SK-N-SH (cell line): ENCODE data around the gene ALDH5A1.

Source experiments
- CTCF ChIP-seq: fragments of 200-600 bp; sonication (generic); IDR thresholded peaks from 2 replicates; pipeline ENCODE4 v1.6.1; 2017; ENCODE audit warnings: antibody characterized with exemption, mild to moderate bottlenecking, moderate library complexity
- EZH2phosphoT487 ChIP-seq: fragments of 200-600 bp; sonication (generic); IDR thresholded peaks from 2 replicates; pipeline ENCODE4 v1.6.1; 2017; ENCODE audit warnings: low read depth, mixed run types, mild to moderate bottlenecking, antibody characterized with exemption, moderate library complexity, borderline replicate concordance
- MAX ChIP-seq: IDR thresholded peaks from 2 replicates; pipeline ENCODE4 v1.4.0; 2012; ENCODE audit warnings: low read depth
- NFIC ChIP-seq: IDR thresholded peaks from 2 replicates; pipeline ENCODE4 v1.4.0; 2012; ENCODE audit warnings: borderline replicate concordance
- RAD21 ChIP-seq: IDR thresholded peaks from 2 replicates; pipeline ENCODE4 v1.6.1; 2012; ENCODE audit warnings: mild to moderate bottlenecking, low read length
- RCOR1 ChIP-seq: fragments of 150-350 bp; IDR thresholded peaks from 2 replicates; pipeline ENCODE4 v1.6.1; 2017; ENCODE audit warnings: antibody characterized with exemption, low read length
- RFX5 ChIP-seq: IDR thresholded peaks from 2 replicates; pipeline ENCODE4 v1.6.1; 2012; ENCODE audit warnings: mild to moderate bottlenecking, improper control_type of control experiment, low read length
- TAF1 ChIP-seq: IDR thresholded peaks from 2 replicates; pipeline ENCODE4 v1.6.1; 2012; ENCODE audit warnings: low read depth, mild to moderate bottlenecking, low read length, moderate library complexity, borderline replicate concordance
- USF1 ChIP-seq: IDR thresholded peaks from 2 replicates; pipeline ENCODE4 v1.4.0; 2012; ENCODE audit warnings: low read depth, borderline replicate concordance

- TF ChIP-seq NFIC (no peak), CTCF (no peak), RAD21 (no peak), RFX5 (no peak), EZH2phosphoT487 (no peak), RCOR1 (no peak), TAF1 (no peak), MAX (no peak), USF1 (no peak)
These were observed 39.7 kb upstream of the ALDH5A1 start for GRCh38 chr6:24455061-24455460.
